CD4-positive, alpha-beta T cell (primary cell): ENCODE results near the gene HELZ. TPM values are rescaled to one million over a fixed set of nuclear protein-coding genes. Genes with fewer than 3 reads are reported as not detected.

Experiments
- ATAC-seq: fragments of 200-7000 bp; cut with Tn5 transposase; one replicate; pipeline ENCODE4 v1.10.0; 2022; ENCODE audit warnings: mild to moderate bottlenecking; ENCODE audit not compliant: poor library complexity
- CTCF ChIA-PET: fragments of 350-600 bp; sonication (Branson Sonifier 250); formaldehyde crosslinking; loops from one replicate; lab custom pipeline; 2021; ENCODE audit warnings: antibody characterized with exemption, inconsistent platforms; lab: Charles Lee
- POLR2A ChIA-PET: fragments of 350-600 bp; sonication (Branson Sonifier 250); formaldehyde crosslinking; loops from one replicate; lab custom pipeline; 2021; ENCODE audit warnings: antibody characterized with exemption, inconsistent platforms; lab: Charles Lee
- DNase-seq, 14 experiments: peaks; one replicate each; pipeline ENCODE4 v3.0.0-alpha.2; 2013 to 2020; ENCODE audit warnings: mixed read lengths in 2 of 14
- H3K27ac ChIP-seq, 2 donors: one replicate each; pipeline versions ENCODE4 v1.5.1 to v1.7.0; 2013; ENCODE audit warnings: low read length in 2 of 2, low read depth in 1 of 2, mild to moderate bottlenecking in 1 of 2
- H3K27me3 ChIP-seq, 2 experiments: 1 replicate in 1 of 2; 2 replicates in 1 of 2; pipeline versions ENCODE4 v1.6.1 to v1.7.0; 2013; ENCODE audit warnings: low read length in 2 of 2, control low read depth in 1 of 2, mild to moderate bottlenecking in 1 of 2, moderate library complexity in 1 of 2; ENCODE audit not compliant: insufficient read depth in 2 of 2, control insufficient read depth in 1 of 2
- H3K36me3 ChIP-seq: one replicate; pipeline ENCODE4 v1.6.1; 2013; ENCODE audit warnings: low read length, control low read depth; ENCODE audit not compliant: insufficient read depth
- H3K4me1 ChIP-seq: one replicate; pipeline ENCODE4 v1.6.1; 2013; ENCODE audit warnings: low read length, control low read depth; ENCODE audit not compliant: insufficient read depth
- H3K4me3 ChIP-seq: one replicate; pipeline ENCODE4 v1.5.1; 2013; ENCODE audit warnings: mild to moderate bottlenecking, low read length, moderate library complexity
- H3K9me3 ChIP-seq, 2 experiments: 1 replicate in 1 of 2; 2 replicates in 1 of 2; pipeline versions ENCODE4 v1.6.1 to v1.7.0; 2013; ENCODE audit warnings: low read length in 2 of 2, mild to moderate bottlenecking in 2 of 2, control low read depth in 1 of 2, moderate library complexity in 1 of 2; ENCODE audit not compliant: control insufficient read depth in 1 of 2, insufficient read depth in 1 of 2
- H3K27ac Mint-ChIP-seq: one replicate; pipeline ENCODE4 v1.8.0; 2020; ENCODE audit warnings: mixed read lengths
- H3K27me3 Mint-ChIP-seq: one replicate; pipeline ENCODE4 v1.8.0; 2021; ENCODE audit warnings: mixed read lengths
- H3K36me3 Mint-ChIP-seq: one replicate; pipeline ENCODE4 v1.8.0; 2021; ENCODE audit warnings: low read depth, mixed read lengths
- H3K4me1 Mint-ChIP-seq: one replicate; pipeline ENCODE4 v1.8.0; 2021; ENCODE audit warnings: low read depth, mixed read lengths
- H3K4me3 Mint-ChIP-seq: one replicate; pipeline ENCODE4 v1.8.0; 2020; ENCODE audit warnings: mild to moderate bottlenecking, mixed read lengths
- H3K9me3 Mint-ChIP-seq: one replicate; pipeline ENCODE4 v1.8.0; 2020; ENCODE audit warnings: mixed read lengths
- CTCF ChIP-seq: fragments of 200-600 bp; IDR thresholded peaks from one replicate; pipeline ENCODE4 v1.8.0; 2022; ENCODE audit warnings: antibody characterized with exemption, mild to moderate bottlenecking
- intact Hi-C, 2 experiments: fragments of 100-400 bp; cut with DNase I in 1 of 2; cut with micrococcal nuclease in 1 of 2; formaldehyde crosslinking; loops; one replicate each; pipeline versions ENCODE4 v1.15.1 to v1.9.0; 2023 to 2025; cut with DNase I, micrococcal nuclease
- total RNA-seq, 174 experiments: library from RNA in 2 of 174; stranded (reverse) in 2 of 174; gene quantifications; one replicate each; pipeline ENCODE4 v1.2.3 and lab custom pipeline; 2021 to 2026

The HELZ gene
- total RNA-seq, 2 experiments from 2014 or later, result 94.8 to 107 TPM

GRCh38 chr17:67229109-67229955 is 15.7 kb downstream of the HELZ start:
- H3K4me3 Mint-ChIP-seq, result no peak overlapping the region
- ChIA-PET CTCF (no interaction called here), POLR2A (interaction anchor here (0.7 kb wide), 1 partner anchor 134 kb away, joined by 3 read pairs; no protein-coding TSS in a partner anchor)
- Histone ChIP-seq H3K4me1 (peaks cover 7% of the 10 kb centered on the region), H3K36me3 (peaks cover 36% of the 10 kb centered on the region), H3K9me3 (no peaks in the 10 kb centered on the region), H3K4me3 (no peak overlapping the region), H3K27me3 (no peaks in the 10 kb centered on the region), H3K27ac (no peak overlapping the region)
- peaks cover 75% of the 10 kb centered on the region for H3K36me3 Mint-ChIP-seq
- intact Hi-C loops, result no loop called here
- TF ChIP-seq CTCF, result no peak
- H3K27me3 Mint-ChIP-seq, result no peaks in the 10 kb centered on the region
- peaks cover 61% of the 10 kb centered on the region for H3K4me1 Mint-ChIP-seq
- ATAC-seq (no peak), DNase-seq (no peak)
- H3K9me3 Mint-ChIP-seq, result no peaks in the 10 kb centered on the region
- no peak overlapping the region for H3K27ac Mint-ChIP-seq

GRCh38 chr17:67227488-67227887 is 17.5 kb downstream of the HELZ start:
- H3K36me3 ChIP-seq, result peaks cover 26% of the 10 kb centered on the region
- CTCF ChIA-PET, result no interaction called here
- POLR2A ChIA-PET, result no interaction called here
- H3K27ac ChIP-seq, result no peak overlapping the region
- ATAC-seq (no peak), DNase-seq (no peak)
- Mint-ChIP-seq H3K27me3 (no peaks in the 10 kb centered on the region), H3K9me3 (no peaks in the 10 kb centered on the region), H3K4me3 (no peak overlapping the region), H3K36me3 (peaks cover 71% of the 10 kb centered on the region), H3K4me1 (peaks cover 65% of the 10 kb centered on the region), H3K27ac (peak overlapping the region; percentile 17)
- TF ChIP-seq CTCF, result no peak
- H3K9me3 ChIP-seq, result no peaks in the 10 kb centered on the region
- intact Hi-C loops, result no loop called here
- H3K4me3 ChIP-seq, result no peak overlapping the region
- H3K4me1 ChIP-seq, result peaks cover 11% of the 10 kb centered on the region
- no peaks in the 10 kb centered on the region for H3K27me3 ChIP-seq

- Histone ChIP-seq H3K36me3 (peaks cover 20% of the 10 kb centered on the region), H3K27ac (no peak overlapping the region), H3K9me3 (no peaks in the 10 kb centered on the region), H3K4me3 (no peak overlapping the region), H3K27me3 (no peaks in the 10 kb centered on the region), H3K4me1 (peaks cover 11% of the 10 kb centered on the region)
- H3K27me3 Mint-ChIP-seq, result no peaks in the 10 kb centered on the region
- H3K9me3 Mint-ChIP-seq, result no peaks in the 10 kb centered on the region
- CTCF ChIA-PET, result no interaction called here
- peaks cover 67% of the 10 kb centered on the region for H3K36me3 Mint-ChIP-seq
- no peak overlapping the region for H3K4me3 Mint-ChIP-seq
- ATAC-seq, result no peak
- TF ChIP-seq CTCF, result no peak
- H3K27ac Mint-ChIP-seq, result no peak overlapping the region
- POLR2A ChIA-PET, result no interaction called here
- intact Hi-C loops, result no loop called here
- DNase-seq, result no peak
- peaks cover 71% of the 10 kb centered on the region for H3K4me1 Mint-ChIP-seq
These were observed 19.7 kb downstream of the HELZ start for GRCh38 chr17:67225316-67225715.
